ENCODE data around the gene MYBPHL.

Gene MYBPHL

DNA sequence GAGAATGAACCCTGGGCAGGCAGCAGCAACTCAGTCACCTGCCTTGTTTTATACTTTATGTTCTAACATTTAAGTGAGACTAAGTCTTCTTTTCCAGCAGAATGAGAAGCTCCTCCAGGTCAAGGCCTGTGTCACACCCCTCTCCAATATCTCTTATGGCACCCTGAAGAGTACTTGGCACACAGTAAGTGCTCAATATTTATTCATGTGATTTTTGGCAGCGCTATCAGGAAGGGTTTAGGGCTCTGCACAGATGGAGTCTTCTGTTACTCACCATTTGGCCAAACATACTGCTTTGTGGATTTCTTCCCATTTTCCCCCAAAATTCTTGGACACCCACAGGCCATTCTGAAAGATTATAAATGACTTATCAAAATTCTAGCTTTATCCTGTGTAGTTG lies 43.8 kb upstream of the MYBPHL start:
- H3K79me1 ChIP-seq (ENCODE audit: low read depth, low read length), result no peaks in the 10 kb centered on the region
- H3K27ac ChIP-seq (replicated peaks; ENCODE audit: low read length), result peak overlapping the region; percentile 20
- peaks cover 7 to 86% of the 10 kb centered on the region in 2 donors for H3K36me3 ChIP-seq (replicated peaks in 1 of 2; ENCODE audit: control insufficient read depth in 2 of 2, insufficient read depth in 2 of 2, low read length in 2 of 2)

DNA sequence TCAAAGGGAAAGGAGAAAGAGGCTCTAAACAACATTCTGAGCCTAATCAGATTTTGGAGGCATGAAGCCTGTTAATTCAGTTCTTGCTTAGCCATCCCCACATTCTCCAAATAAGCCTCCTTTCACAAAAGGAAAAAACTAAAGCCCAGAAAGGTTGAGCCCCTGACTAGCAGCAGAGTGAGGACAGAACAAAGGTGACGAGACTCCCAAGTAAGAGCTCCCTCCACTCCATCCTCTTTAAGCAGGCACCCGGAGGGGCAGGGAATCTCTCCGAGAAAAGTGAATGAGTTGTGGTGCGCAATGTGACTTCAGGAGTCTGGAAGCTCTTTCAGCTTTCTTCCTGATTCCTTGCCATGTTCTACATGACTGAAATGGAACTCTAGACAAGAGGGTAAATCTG lies 43.4 kb upstream of the MYBPHL start:
- peaks cover 10 to 89% of the 10 kb centered on the region in 2 donors for H3K36me3 ChIP-seq (replicated peaks in 1 of 2; ENCODE audit: control insufficient read depth in 2 of 2, insufficient read depth in 2 of 2, low read length in 2 of 2)
- no peak overlapping the region for H3K9ac ChIP-seq (ENCODE audit: low read depth, low read length, poor library complexity)
- no peaks in the 10 kb centered on the region for H3K4me1 ChIP-seq (ENCODE audit: control insufficient read depth in 2 of 2, insufficient read depth in 1 of 2, low read depth in 1 of 2, low read length in 2 of 2)
- H3K4ac ChIP-seq (ENCODE audit: low read length), result no peak overlapping the region
- no peak overlapping the region for H2BK120ac ChIP-seq (ENCODE audit: low read depth, low read length)
- no peak overlapping the region for H3K18ac ChIP-seq (ENCODE audit: low read length)
- H2AFZ ChIP-seq (ENCODE audit: low read length), result no peak overlapping the region
- H2BK15ac ChIP-seq (ENCODE audit: low read length), result no peak overlapping the region
- no peaks in the 10 kb centered on the region for H3K9me3 ChIP-seq (replicated peaks in 1 of 2; ENCODE audit: control insufficient read depth in 2 of 2, insufficient read depth in 1 of 2, low read depth in 1 of 2, low read length in 2 of 2)
- H2AK5ac ChIP-seq (ENCODE audit: low read depth, low read length), result no peak overlapping the region
- H2BK12ac ChIP-seq (ENCODE audit: low read length), result no peak overlapping the region
- DNase-seq (ENCODE audit: low spot score), result peak; percentile 26
- H3K27me3 ChIP-seq (ENCODE audit: control insufficient read depth in 3 of 3, insufficient read depth in 3 of 3, low read depth in 1 of 3, low read length in 3 of 3), result no peaks in the 10 kb centered on the region
- no peak overlapping the region for H3K14ac ChIP-seq (ENCODE audit: low read length)
- peak overlapping the region; percentile 18 for H3K27ac ChIP-seq (replicated peaks; ENCODE audit: low read length)
- no peak overlapping the region for H3K23ac ChIP-seq (ENCODE audit: low read depth, low read length, poor library complexity)
- no peaks in the 10 kb centered on the region for H3K79me1 ChIP-seq (ENCODE audit: low read depth, low read length)
- WGBS, 2 donors (ENCODE audit: extremely low coverage in 2 of 2, insufficient read length in 2 of 2, insufficient replicate concordance in 1 of 2), result no CpG with 5 or more reads among the region's 4 CpGs
- no peak overlapping the region for H3K4me3 ChIP-seq (ENCODE audit: low read length in 2 of 2)
- no peak overlapping the region for H4K8ac ChIP-seq (ENCODE audit: low read depth, low read length)
- H2BK5ac ChIP-seq (ENCODE audit: low read length), result no peak overlapping the region
- no peak overlapping the region for H3K4me2 ChIP-seq (ENCODE audit: insufficient read depth, low read length, poor library complexity, severe bottlenecking)
- H4K91ac ChIP-seq (ENCODE audit: low read depth, low read length, poor library complexity), result no peak overlapping the region

More for the DNA sequence above, 43.8 kb upstream of the MYBPHL start:
- Histone ChIP-seq H3K4me1 (ENCODE audit: control insufficient read depth in 2 of 2, insufficient read depth in 1 of 2, low read depth in 1 of 2, low read length in 2 of 2) (no peaks in the 10 kb centered on the region), H3K18ac (ENCODE audit: low read length) (no peak overlapping the region), H3K4me3 (ENCODE audit: low read length in 2 of 2) (no peak overlapping the region), H2BK12ac (ENCODE audit: low read length) (no peak overlapping the region), H2AK5ac (ENCODE audit: low read depth, low read length) (no peak overlapping the region), H3K4me2 (ENCODE audit: insufficient read depth, low read length, poor library complexity, severe bottlenecking) (no peak overlapping the region), H2AFZ (ENCODE audit: low read length) (no peak overlapping the region), H3K9ac (ENCODE audit: low read depth, low read length, poor library complexity) (no peak overlapping the region), H2BK15ac (ENCODE audit: low read length) (no peak overlapping the region), H3K4ac (ENCODE audit: low read length) (no peak overlapping the region), H3K9me3 (replicated peaks in 1 of 2; ENCODE audit: control insufficient read depth in 2 of 2, insufficient read depth in 1 of 2, low read depth in 1 of 2, low read length in 2 of 2) (no peaks in the 10 kb centered on the region), H3K23ac (ENCODE audit: low read depth, low read length, poor library complexity) (no peak overlapping the region), H3K27me3 (ENCODE audit: control insufficient read depth in 3 of 3, insufficient read depth in 3 of 3, low read depth in 1 of 3, low read length in 3 of 3) (no peaks in the 10 kb centered on the region), H4K8ac (ENCODE audit: low read depth, low read length) (no peak overlapping the region), H2BK120ac (ENCODE audit: low read depth, low read length) (no peak overlapping the region), H2BK5ac (ENCODE audit: low read length) (no peak overlapping the region), H3K14ac (ENCODE audit: low read length) (no peak overlapping the region), H4K91ac (ENCODE audit: low read depth, low read length, poor library complexity) (no peak overlapping the region)
- WGBS, 2 donors (ENCODE audit: extremely low coverage in 2 of 2, insufficient read length in 2 of 2, insufficient replicate concordance in 1 of 2), result no CpG with 5 or more reads among the region's 1 CpG
- DNase-seq (ENCODE audit: low spot score), result no peak

DNA sequence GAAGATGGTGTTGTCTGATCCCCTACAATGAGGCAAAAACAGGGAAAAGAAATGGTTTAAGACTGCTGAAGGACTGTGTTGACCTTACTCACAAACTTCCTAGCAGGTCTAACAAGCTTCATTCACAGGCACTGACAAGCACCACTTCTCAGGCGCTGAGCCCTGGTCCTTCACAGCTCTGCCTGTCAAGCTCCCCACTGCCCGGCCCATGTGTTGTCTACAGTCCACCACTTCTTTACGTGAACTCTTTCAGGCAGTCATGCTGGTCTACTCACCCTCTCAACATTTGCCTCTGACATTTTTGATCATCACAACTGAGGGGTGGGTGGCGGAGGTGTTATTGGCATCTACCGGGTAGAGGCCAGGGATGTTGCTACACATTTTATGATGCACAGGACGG lies 40.7 kb upstream of the MYBPHL start:
- no peak for DNase-seq (ENCODE audit: low spot score)
- no peak overlapping the region for H3K14ac ChIP-seq (ENCODE audit: low read length)
- H3K79me1 ChIP-seq (ENCODE audit: low read depth, low read length), result no peaks in the 10 kb centered on the region
- H3K9ac ChIP-seq (ENCODE audit: low read depth, low read length, poor library complexity), result no peak overlapping the region
- no peak overlapping the region for H2AFZ ChIP-seq (ENCODE audit: low read length)
- no peak overlapping the region for H3K23ac ChIP-seq (ENCODE audit: low read depth, low read length, poor library complexity)
- peaks cover 13 to 94% of the 10 kb centered on the region in 2 donors for H3K36me3 ChIP-seq (replicated peaks in 1 of 2; ENCODE audit: control insufficient read depth in 2 of 2, insufficient read depth in 2 of 2, low read length in 2 of 2)
- no peak overlapping the region for H2BK5ac ChIP-seq (ENCODE audit: low read length)
- no CpG with 5 or more reads among the region's 6 CpGs for WGBS, 2 donors (ENCODE audit: extremely low coverage in 2 of 2, insufficient read length in 2 of 2, insufficient replicate concordance in 1 of 2)
- H2BK15ac ChIP-seq (ENCODE audit: low read length), result no peak overlapping the region
- H3K4me1 ChIP-seq (ENCODE audit: control insufficient read depth in 2 of 2, insufficient read depth in 1 of 2, low read depth in 1 of 2, low read length in 2 of 2), result no peaks in the 10 kb centered on the region
- H3K4me3 ChIP-seq (ENCODE audit: low read length in 2 of 2), result peak overlapping the region in 1 of 2 donors; percentile 59
- no peak overlapping the region for H2BK12ac ChIP-seq (ENCODE audit: low read length)
- H2BK120ac ChIP-seq (ENCODE audit: low read depth, low read length), result no peak overlapping the region
- no peak overlapping the region for H2AK5ac ChIP-seq (ENCODE audit: low read depth, low read length)
- H3K4ac ChIP-seq (ENCODE audit: low read length), result no peak overlapping the region
- H3K27me3 ChIP-seq (ENCODE audit: control insufficient read depth in 3 of 3, insufficient read depth in 3 of 3, low read depth in 1 of 3, low read length in 3 of 3), result no peaks in the 10 kb centered on the region
- H3K18ac ChIP-seq (ENCODE audit: low read length), result no peak overlapping the region
- no peak overlapping the region for H4K91ac ChIP-seq (ENCODE audit: low read depth, low read length, poor library complexity)
- no peak overlapping the region for H3K27ac ChIP-seq (replicated peaks; ENCODE audit: low read length)
- no peaks in the 10 kb centered on the region for H3K9me3 ChIP-seq (replicated peaks in 1 of 2; ENCODE audit: control insufficient read depth in 2 of 2, insufficient read depth in 1 of 2, low read depth in 1 of 2, low read length in 2 of 2)
- H3K4me2 ChIP-seq (ENCODE audit: insufficient read depth, low read length, poor library complexity, severe bottlenecking), result no peak overlapping the region
- H4K8ac ChIP-seq (ENCODE audit: low read depth, low read length), result no peak overlapping the region

DNA sequence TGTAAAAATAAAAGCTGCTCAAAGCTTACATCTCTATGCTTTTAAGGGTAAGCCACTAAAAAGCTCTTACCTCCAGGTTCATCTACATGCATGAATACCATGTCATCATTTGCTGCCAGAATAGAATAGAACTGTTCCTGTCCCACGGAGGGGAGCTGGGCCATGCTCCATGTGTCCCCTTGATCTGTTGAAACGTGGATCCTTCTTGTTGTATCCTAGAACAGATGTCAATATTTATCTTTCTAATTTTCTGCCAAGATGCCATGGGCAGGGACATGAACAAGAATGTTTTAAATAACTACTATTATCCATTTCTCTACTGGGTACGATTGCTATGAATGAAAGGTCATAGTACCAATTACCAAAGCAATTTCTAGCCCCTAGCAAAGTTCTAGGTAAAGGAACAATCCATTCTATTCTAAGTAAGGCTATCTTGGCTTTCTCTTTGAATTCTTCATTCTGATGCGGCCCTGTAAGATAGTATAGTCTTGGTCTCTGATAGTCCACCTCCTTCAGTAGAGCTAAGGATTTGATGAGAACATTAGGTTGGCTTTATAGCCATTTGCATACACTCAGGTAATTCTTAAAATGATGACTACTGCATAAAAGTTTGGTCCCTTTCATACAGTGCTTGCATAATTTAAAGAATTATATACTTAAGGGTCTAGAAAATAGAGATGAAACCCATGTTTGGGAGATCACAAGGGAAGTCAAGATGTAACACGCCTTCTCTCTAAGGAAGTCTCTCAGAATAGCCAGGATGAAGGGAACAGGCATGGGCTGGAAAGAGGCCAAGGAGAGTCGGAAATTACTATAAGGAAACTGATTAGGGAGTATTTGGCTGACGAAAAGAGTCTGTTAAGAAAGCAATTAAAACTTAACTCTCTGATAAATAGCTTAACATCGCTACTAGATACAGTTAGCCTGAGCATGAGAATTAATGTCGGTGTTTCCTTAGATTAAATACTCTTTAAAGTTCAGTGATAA lies 35.4 kb upstream of the MYBPHL start:
- Histone ChIP-seq H3K4me3 (ENCODE audit: low read length in 2 of 2) (no peak overlapping the region), H4K8ac (ENCODE audit: low read depth, low read length) (no peak overlapping the region), H2BK15ac (ENCODE audit: low read length) (no peak overlapping the region), H3K18ac (ENCODE audit: low read length) (no peak overlapping the region), H2AK5ac (ENCODE audit: low read depth, low read length) (no peak overlapping the region), H3K27ac (replicated peaks; ENCODE audit: low read length) (no peak overlapping the region), H3K23ac (ENCODE audit: low read depth, low read length, poor library complexity) (no peak overlapping the region), H3K79me1 (ENCODE audit: low read depth, low read length) (no peaks in the 10 kb centered on the region), H4K91ac (ENCODE audit: low read depth, low read length, poor library complexity) (no peak overlapping the region), H2AFZ (ENCODE audit: low read length) (no peak overlapping the region), H3K4ac (ENCODE audit: low read length) (no peak overlapping the region), H3K4me2 (ENCODE audit: insufficient read depth, low read length, poor library complexity, severe bottlenecking) (no peak overlapping the region), H3K36me3 (replicated peaks in 1 of 2; ENCODE audit: control insufficient read depth in 2 of 2, insufficient read depth in 2 of 2, low read length in 2 of 2) (peaks cover 17 to 89% of the 10 kb centered on the region in 2 donors), H3K9me3 (replicated peaks in 1 of 2; ENCODE audit: control insufficient read depth in 2 of 2, insufficient read depth in 1 of 2, low read depth in 1 of 2, low read length in 2 of 2) (peaks cover 0 to 2% of the 10 kb centered on the region in 2 donors), H3K14ac (ENCODE audit: low read length) (no peak overlapping the region), H2BK12ac (ENCODE audit: low read length) (no peak overlapping the region), H2BK120ac (ENCODE audit: low read depth, low read length) (no peak overlapping the region), H3K4me1 (ENCODE audit: control insufficient read depth in 2 of 2, insufficient read depth in 1 of 2, low read depth in 1 of 2, low read length in 2 of 2) (no peaks in the 10 kb centered on the region), H3K9ac (ENCODE audit: low read depth, low read length, poor library complexity) (no peak overlapping the region), H2BK5ac (ENCODE audit: low read length) (no peak overlapping the region), H3K27me3 (ENCODE audit: control insufficient read depth in 3 of 3, insufficient read depth in 3 of 3, low read depth in 1 of 3, low read length in 3 of 3) (no peaks in the 10 kb centered on the region)
- no peak for DNase-seq (ENCODE audit: low spot score)
- WGBS, 2 donors (ENCODE audit: extremely low coverage in 2 of 2, insufficient read length in 2 of 2, insufficient replicate concordance in 1 of 2), result no CpG with 5 or more reads among the region's 9 CpGs

Data from neuronal stem cell (in vitro differentiated cells).